Uterus (tissue), 2 donors: Measurements from ENCODE around the gene SECTM1.
"Not testable (repeated sequence)": the region's sequence is repeated elsewhere in the genome, so short reads cannot be mapped to it uniquely, and the experiment has no call there.

Source experiments
- POLR2A ChIP-seq, 2 donors: fragments of 450-650 bp; IDR thresholded peaks; one replicate each; pipeline ENCODE4 v1.6.1; 2016; ENCODE audit warnings: antibody characterized with exemption in 2 of 2, mild to moderate bottlenecking in 1 of 2, moderate library complexity in 1 of 2
- TF ChIP-seq, protein P1 (sequence below), 4 experiments: fragments of 200-600 bp in 2 of 4; fragments of 450-650 bp in 2 of 4; sonication (generic) in 2 of 4; IDR thresholded peaks; one replicate each; pipeline ENCODE4 v1.5.1; 2016 to 2019; ENCODE audit warnings: antibody characterized with exemption in 4 of 4, mild to moderate bottlenecking in 2 of 4, moderate library complexity in 1 of 4

GRCh38 chr17:82359451-82360074 lies 26.0 kb upstream of the SECTM1 start:
- TF ChIP-seq, protein P1, sequence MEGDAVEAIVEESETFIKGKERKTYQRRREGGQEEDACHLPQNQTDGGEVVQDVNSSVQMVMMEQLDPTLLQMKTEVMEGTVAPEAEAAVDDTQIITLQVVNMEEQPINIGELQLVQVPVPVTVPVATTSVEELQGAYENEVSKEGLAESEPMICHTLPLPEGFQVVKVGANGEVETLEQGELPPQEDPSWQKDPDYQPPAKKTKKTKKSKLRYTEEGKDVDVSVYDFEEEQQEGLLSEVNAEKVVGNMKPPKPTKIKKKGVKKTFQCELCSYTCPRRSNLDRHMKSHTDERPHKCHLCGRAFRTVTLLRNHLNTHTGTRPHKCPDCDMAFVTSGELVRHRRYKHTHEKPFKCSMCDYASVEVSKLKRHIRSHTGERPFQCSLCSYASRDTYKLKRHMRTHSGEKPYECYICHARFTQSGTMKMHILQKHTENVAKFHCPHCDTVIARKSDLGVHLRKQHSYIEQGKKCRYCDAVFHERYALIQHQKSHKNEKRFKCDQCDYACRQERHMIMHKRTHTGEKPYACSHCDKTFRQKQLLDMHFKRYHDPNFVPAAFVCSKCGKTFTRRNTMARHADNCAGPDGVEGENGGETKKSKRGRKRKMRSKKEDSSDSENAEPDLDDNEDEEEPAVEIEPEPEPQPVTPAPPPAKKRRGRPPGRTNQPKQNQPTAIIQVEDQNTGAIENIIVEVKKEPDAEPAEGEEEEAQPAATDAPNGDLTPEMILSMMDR (IDR thresholded peaks at IDR 0.05): not testable (repeated sequence)
- not testable (repeated sequence) for TF ChIP-seq POLR2A (IDR thresholded peaks at IDR 0.05)
